HG03039 (cell line): ENCODE results near the gene KRTAP10-10.
"Not testable (repeated sequence)": the region's sequence is repeated elsewhere in the genome, so short reads cannot be mapped to it uniquely, and the experiment has no call there.

Source experiments
- ATAC-seq: cut with Tn5 transposase; IDR thresholded peaks from one replicate; pipeline ENCODE4 v1.9.1; 2021; ENCODE audit warnings: mild to moderate bottlenecking, moderate library complexity; ENCODE audit not compliant: unreplicated experiment

KRTAP10-10 gene, protein sequence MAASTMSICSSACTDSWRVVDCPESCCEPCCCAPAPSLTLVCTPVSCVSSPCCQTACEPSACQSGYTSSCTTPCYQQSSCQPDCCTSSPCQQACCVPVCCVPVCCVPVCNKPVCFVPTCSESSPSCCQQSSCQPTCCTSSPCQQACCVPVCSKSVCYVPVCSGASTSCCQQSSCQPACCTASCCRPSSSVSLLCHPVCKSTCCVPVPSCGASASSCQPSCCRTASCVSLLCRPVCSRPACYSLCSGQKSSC

DNA sequence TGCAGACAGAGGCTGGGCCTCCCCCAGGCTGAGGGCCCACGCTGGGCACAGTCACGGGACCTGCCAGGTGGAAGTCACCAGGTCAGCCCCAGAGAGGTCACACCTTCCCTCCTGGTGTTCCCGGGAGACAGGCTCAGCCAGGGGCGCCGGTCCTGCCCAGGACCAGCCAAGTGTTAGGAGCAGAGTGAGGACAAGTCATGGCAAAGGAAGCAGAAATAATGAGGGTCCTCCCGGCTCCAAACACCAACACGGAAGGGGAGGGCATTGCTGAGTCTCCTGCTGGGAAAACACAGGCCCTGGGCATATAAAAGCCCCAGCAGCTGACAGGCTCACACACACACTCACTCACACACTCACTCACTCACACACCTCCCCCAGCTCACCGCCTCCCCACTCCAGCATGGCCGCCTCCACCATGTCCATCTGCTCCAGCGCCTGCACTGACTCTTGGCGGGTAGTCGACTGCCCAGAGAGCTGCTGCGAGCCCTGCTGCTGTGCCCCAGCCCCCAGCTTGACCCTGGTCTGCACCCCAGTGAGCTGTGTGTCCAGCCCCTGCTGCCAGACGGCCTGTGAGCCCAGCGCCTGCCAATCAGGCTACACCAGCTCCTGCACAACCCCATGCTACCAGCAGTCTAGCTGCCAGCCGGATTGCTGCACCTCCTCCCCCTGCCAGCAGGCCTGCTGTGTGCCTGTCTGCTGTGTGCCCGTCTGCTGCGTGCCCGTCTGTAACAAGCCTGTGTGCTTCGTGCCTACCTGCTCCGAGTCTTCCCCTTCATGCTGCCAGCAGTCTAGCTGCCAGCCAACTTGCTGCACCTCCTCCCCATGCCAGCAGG is at the start of gene KRTAP10-10:
KRTAP10-10 (plus strand) TSS at position 339 of the 833 bp plus-strand sequence; CDS start at position 401, 62 bp downstream.
- ATAC-seq = no peak

DNA sequence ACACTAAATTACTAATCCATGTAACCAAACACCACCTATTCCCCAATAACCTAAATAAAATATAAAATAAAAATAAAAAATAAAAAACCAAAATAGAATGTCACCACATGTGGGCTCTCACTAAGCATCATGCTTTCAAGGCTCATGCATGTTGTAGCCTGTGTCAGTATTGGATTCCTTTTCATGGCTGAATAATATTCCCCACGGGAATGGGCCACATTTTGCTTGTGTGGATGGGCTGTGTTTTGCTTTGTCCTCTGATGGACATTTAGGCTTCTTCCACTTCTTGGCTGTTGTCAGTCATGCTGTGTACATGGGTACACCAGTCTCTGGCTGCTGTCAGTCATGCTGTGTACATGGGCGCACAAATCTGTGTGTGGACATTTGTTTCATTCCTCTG is 48.1 kb upstream of the KRTAP10-10 start:
- no peak for ATAC-seq

DNA sequence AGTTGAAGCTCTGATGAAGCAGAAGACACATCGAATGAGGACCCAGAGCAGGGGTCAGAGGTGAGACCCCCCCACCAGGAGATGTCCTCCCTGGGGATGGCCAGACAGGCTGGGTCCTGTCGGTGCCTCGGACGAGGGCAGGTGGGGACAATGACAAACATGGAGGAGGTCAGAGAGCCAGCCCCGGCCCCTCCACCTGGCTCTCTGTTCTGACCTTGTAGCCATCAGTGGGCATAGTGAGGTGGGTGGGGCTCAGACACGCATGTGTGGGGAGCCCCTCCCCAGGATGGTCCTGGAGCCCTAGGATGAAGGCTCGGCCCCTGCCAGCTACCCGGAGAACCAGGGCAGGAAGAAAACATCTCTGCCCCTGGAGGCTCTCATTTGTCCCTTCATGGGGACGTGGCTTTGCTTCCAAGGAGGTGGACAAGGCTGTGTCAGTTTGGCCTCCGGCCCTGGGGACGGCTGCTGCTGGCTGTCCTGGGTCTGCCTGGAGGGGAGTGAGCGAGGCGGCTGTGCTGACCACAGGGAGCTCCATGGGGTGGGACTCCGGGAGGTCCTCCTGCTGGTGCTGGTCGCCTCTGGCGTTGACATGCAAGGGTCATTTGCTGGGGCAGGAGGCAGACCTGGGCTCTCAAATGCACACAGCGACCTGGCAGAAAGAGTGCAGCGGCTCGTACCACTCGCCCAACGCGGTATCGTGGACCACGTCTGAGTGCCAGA is 47.4 kb upstream of the KRTAP10-10 start:
- no peak for ATAC-seq

DNA sequence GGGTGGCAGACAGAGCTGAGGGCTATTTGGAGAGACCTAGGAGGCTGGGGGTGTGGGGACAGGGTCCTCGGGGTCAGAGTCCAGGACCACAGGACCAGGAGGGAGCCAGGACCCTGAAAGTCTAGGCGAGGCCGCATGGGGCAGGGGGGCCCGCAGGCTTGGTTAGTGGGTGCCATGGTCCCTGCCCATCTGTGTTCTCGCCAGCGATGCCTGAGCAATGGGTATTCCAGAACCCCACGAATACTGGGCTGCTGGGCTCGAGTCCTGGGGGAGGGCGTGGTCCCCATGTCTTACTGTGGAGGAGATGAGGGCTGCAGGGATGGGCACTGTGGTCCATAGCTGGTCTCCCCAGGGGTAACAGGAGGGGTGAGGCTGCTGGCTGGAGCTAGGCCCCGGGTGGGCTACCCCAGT is 46.8 kb upstream of the KRTAP10-10 start:
- ATAC-seq = no peak

DNA sequence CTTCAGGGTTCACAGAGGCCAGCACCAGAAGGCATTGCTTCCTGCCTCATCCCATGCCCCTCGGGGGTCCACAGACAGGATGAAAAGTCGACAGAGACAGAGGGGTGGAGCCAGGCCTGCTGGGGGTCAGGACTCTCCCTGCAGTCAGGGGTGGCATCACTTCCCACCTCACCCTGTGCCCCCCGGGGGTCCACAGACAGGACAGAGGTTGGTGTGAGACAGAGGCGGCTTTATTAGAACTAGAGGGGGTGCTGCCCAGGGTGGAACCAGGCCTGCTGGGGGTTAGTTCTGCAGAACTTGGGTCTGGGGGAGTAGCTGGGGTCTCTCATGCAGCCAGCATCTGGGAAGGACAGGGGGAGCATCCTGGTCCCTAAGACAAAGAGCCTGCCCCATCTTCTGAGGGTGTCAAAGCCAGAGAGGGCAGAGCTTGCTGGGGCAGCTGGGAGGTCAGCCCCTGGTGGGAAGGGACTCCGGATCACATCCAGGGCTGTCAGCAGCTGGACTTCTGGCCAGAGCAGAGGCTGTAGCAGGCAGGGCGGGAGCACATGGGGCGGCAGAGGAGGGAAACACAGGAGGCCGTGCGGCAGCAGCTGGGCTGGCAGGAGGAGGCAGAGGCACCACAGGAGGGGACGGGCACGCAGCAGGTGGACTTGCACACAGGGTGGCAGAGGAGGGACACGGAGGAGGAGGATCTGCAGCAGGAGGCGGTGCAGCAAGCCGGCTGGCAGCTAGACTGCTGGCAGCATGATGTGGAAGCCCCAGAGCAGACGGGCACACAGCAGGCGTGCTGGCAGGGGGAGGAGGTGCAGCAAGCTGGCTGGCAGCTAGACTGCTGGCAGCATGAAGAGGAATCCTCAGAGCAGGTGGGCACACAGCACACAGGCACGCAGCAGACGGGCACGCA is 46.0 kb upstream of the KRTAP10-10 start:
- not testable (repeated sequence) for ATAC-seq

DNA sequence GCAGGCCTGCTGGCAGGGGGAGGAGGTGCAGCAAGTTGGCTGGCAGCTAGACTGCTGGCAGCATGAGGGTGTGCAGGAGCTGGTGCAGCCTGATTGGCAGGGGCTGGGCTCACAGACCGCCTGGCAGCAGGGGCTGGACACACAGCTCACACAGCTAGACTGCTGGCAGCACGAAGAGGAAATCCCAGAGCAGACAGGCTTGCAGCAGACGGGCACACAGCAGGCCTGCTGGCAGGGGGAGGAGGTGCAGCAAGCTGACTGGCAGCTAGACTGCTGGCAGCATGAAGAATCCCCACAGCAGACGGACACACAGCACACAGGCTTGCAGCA is 45.4 kb upstream of the KRTAP10-10 start:
- ATAC-seq = not testable (repeated sequence)

DNA sequence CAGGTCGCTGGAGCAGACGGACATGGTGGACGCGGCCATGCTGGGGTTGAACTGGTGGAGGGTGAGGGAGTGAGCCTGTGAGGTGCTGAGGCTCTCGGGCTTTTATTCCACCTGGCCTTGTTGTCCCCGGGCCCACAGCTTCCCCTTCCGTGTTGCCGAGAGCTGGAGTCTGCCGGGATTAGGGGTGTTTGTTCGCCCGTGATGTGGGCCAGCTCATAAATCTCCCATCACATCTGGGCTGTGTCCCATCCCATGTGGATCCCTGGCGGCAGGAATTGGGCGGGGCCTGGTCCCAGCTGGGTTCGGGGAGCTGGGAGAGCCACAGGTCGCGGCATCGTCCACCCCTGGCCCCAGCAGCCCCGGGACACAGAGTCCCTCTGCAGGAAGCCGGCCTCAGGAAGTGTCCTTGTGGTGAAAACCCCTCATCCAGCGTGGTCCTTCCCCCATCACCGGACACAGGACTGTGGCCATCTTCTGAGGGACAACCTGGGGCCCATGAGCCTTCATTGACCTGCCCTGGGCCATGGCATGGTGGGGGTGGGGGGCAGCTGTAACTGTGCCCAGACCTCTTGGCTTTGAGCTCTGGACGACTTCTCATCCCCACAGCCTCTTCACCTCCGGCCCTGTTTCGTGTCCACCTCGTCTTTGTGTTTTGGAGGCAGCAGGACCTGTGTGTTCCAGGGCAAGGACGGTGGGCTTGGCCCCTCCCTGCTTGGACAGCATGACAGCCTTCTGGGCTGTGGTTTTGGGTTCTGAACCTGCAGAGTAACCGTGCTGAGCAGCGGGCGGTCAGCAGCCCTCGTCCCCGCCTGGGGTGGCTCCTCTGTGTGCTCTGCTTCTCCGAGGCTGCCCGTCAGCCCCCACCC is 44.5 kb upstream of the KRTAP10-10 start, which contains the start of gene KRTAP10-6:
KRTAP10-6 (minus strand) TSS at position 60 of the 866 bp plus-strand sequence; CDS start at position 39, 21 bp downstream.
- no peak for ATAC-seq

DNA sequence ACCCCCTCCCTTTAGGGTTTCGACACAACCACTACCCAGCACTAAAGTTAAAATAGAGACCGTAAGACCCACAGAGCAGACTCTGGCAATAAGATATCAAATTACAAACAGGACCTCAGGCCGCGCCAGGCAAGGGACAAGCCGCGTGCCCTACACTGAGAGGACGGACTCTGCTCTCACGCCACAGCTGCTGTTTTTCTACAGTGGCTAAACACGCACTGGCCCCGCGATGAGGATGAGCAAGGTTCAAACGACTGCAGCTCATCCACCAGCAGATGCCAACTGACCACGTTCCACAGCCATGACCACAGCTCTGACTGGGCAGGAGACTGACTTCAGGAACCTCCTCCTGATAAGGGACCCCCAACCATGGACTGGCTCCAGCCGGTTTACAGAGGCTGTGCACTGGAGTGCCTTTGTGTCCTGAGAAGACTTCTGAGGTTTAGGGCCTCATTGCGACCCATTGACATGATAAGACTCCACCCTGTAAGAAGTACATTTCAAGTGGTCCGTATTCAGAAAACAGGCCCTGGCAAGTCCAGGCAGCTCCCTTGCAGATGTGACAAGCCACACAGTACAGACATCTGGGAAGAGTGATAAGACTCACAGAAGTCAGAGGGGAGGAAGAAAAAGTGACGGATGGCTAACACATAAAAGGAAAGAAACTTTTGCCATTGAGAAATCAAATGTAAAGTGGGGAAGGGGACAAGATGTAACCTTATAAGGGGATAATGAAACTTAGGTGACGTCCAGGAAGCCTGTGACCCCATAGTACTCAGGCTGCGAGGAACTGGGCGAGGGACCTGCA is 43.4 kb upstream of the KRTAP10-10 start:
- no peak for ATAC-seq

DNA sequence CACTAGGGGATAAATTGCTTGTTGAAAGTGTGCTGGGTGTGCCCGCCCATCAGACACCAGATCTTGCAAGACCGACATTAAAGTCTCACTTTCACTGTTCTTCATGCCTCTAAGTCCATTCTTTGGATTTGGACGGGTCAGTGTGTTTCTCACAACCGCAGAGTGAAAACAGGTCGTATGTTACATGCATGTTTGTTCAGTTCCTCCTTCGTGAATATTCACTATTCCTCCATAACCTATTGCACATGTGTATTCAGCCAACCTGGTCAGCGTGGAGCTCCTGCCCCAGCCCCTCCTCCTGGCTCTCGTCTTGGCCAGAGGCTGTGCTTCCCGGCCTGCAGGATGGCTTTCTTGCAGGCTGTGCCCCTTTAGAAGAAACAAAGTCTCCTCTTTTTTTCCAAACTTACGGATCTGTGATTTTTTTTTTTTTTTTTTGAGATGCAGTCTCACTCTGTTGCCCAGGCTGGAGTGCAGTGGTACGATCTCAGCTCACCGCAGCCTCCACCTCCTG is 42.7 kb upstream of the KRTAP10-10 start:
- no peak for ATAC-seq

DNA sequence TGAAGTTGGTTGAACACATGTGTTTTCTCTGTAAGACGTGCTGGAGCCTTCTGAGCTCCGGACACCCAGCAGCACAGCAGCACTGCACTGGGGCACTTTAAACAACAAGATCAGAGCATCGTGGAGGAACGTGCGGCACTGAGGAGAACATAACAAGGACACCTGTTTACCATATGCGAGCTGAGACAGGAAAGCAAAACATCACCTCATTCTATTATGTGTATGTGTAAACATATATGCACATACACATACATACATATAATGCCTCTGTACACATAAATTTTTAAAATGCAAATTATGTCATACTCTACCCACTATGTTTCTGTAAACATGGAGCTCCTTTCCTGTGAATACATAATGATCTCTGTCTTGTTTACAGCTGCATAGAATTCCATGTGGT is 41.6 kb upstream of the KRTAP10-10 start:
- ATAC-seq = no peak

DNA sequence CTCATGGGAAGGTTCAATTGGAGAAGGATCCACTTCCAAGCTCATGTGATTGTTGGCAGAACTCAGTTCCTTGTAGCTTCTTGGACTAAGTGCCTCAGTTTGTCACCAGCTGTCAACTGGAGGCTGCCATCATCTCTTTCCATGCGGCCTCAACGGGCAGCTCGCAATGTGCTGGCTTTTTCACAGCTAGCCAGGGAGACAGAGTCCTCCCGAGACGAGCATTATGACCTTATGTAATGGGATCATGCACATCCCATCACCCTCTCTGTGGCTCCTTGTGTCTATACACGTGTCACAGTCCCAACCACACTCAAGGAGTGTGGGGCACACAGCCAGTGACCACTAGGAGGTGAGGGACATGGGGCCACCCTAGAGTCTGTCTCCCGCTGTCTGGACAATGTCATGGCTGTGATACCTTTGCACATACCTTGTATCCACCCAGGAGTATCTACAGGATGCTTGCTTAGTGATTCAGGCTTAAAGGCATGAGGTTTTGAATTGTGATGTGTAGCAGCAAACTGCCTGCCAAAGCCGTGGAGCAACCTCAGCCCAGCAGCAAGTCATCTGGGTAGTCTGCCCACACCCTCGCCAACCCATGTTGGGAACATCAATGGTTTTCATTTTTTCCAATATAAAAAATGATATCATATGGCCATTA is 41.0 kb upstream of the KRTAP10-10 start:
- ATAC-seq = no peak

DNA sequence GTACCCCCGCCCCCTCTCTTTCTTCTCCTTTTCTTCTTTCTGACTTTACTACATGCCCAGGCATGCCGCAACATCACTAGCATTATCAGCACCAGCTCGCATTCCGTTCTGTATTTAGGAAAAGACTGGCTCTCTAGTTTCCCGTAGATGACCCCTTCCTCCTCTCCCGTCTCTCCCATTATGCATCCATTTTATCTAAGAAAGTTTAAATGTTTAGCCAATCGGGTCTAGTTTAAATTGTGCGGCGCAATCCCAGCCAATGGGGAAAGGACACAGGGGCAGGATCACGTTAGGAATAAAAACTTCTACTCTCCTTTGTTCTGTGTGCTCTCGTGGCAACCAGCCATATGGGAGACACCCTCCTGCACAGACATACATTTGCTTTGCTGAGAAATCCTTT is 39.1 kb upstream of the KRTAP10-10 start:
- no peak for ATAC-seq

DNA sequence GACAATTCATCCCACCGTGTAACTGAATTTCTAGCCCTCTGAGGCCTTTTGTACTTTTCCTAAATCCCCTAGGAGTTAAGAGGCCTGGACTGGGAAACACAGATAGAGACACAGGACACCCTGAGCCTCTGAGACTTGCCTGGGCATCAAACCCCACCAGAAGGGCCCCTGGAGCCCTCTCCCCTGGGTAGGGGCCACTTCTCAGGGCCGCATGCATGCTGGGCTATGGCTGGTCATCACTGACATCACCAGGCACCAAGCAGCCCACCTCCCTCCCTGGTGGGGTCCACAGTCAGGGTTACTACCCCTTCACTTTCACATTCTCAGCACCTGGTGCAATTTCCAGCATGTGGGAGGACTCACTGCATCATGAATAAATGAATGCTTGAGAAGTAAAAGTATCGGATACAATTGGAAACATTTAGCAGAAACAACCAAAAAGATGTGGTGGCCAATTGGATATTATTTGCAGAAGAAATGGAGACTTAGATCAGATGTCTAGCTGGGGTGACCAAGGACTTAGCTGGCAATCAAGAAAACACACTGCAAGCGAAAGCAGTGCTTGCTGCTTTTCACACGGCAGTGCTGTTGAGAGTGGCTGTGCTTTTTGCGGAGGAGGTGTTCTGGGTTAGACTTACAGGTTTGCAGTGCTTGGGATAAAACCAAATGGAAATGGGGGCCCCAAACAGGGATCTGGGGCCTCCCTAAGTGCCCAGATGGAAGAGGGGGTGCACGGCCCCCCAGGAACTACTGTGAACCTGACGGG is 37.7 kb upstream of the KRTAP10-10 start:
- ATAC-seq = no peak

DNA sequence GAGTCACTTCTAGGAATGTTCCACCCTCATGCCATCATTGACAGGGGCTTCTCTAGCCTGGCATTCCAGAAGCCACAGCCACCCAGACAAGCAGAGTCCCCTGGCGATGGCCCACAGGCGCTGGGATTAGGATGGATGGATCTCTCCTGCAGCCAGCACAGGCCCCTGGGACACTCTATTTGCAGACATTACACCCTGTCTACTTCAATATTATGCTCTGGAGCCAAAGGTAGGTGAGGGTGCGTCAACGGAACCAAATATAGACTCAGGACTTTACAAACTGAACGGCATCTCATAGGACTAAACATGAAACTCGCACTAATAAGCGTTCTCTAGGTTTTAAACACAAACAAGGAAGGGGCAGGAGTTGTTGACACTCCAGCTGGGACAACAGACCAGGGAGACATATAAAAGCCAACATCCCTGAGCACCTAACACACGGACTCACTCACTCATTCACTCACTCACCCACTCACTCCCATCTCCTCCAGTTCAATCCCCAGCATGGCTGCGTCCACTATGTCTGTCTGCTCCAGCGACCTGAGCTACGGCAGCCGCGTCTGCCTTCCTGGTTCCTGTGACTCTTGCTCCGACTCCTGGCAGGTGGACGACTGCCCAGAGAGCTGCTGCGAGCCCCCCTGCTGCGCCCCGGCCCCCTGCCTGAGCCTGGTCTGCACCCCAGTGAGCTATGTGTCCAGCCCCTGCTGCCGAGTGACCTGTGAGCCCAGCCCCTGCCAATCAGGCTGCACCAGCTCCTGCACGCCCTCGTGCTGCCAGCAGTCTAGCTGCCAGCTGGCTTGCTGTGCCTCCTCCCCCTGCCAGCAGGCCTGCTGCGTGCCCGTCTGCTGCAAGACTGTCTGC is 36.8 kb upstream of the KRTAP10-10 start, which contains the start of gene KRTAP10-7:
KRTAP10-7 (plus strand) TSS at position 480 of the 861 bp plus-strand sequence; CDS start at position 505, 25 bp downstream.
- ATAC-seq = not testable (repeated sequence)

DNA sequence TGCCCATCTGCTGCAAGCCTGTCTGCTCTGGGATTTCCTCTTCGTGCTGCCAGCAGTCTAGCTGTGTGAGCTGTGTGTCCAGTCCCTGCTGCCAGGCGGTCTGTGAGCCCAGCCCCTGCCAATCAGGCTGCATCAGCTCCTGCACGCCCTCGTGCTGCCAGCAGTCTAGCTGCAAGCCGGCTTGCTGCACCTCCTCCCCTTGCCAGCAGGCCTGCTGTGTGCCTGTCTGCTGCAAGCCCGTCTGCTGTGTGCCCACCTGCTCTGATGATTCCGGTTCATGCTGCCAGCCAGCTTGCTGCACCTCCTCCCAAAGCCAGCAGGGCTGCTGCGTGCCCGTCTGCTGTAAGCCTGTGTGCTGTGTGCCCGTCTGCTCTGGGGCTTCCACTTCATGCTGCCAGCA is 36.1 kb upstream of the KRTAP10-10 start:
- ATAC-seq = not testable (repeated sequence)
